Motor neuron (in vitro differentiated cells): ENCODE data around the gene NMUR1. TPM values are rescaled to one million over a fixed set of nuclear protein-coding genes. Genes with fewer than 3 reads are reported as not detected.
"Not testable (repeated sequence)": the region's sequence is repeated elsewhere in the genome, so short reads cannot be mapped to it uniquely, and the experiment has no call there.

Source experiments
- ATAC-seq, 8 experiments: fragments of 200-7000 bp; cut with Tn5 transposase; replicated peaks in 6 of 8; 2 replicates each; pipeline ENCODE4 v1.8.0; 2021; ENCODE audit warnings: mild to moderate bottlenecking in 8 of 8, moderate library complexity in 8 of 8
- H3K27ac ChIP-seq, 2 donors: fragments of 250-450 bp; sonication (Bioruptor Pico); 2 replicates each; pipeline ENCODE4 v1.9.0; 2021; ENCODE audit warnings: antibody characterized with exemption in 2 of 2, mild to moderate bottlenecking in 2 of 2, moderate library complexity in 1 of 2
- H3K4me1 ChIP-seq, 2 donors: fragments of 250-450 bp; sonication (Bioruptor Pico); replicated peaks in 1 of 2; 2 replicates each; pipeline ENCODE4 v1.6.1; 2021; ENCODE audit warnings: antibody characterized with exemption in 2 of 2, mild to moderate bottlenecking in 2 of 2, moderate library complexity in 1 of 2
- H3K4me3 ChIP-seq, 5 donors: fragments of 250-450 bp; sonication (Bioruptor Pico); 2 replicates each; pipeline ENCODE4 v1.9.0; 2021; ENCODE audit warnings: antibody characterized with exemption in 5 of 5, mild to moderate bottlenecking in 5 of 5, moderate library complexity in 4 of 5
- WGBS, 10 experiments: fragments of 450-650 bp; shearing (Covaris generic); methylation state at CpG; one replicate each; pipeline ENCODE4 v1.0.0; 2022; 5-methylcytosine and 5-hydroxymethylcytosine counted together
- in situ Hi-C, 9 experiments: fragments of 400-800 bp; cut with MboI; loops; one replicate each; pipeline ENCODE4 v1.15.0; 2021; ENCODE audit warnings: low sequenced_read_pairs in 9 of 9, low pct_unique_long_range_greater_than_20kb in 2 of 9; ENCODE audit not compliant: unreplicated experiment in 9 of 9
- total RNA-seq, 8 experiments: library from RNA; unstranded; fragments of 300-600 nt; gene quantifications; 2 replicates each; pipeline versions ENCODE4 v1.2.3 to v1.2.4, GENCODE V29; 2022

The NMUR1 gene
- total RNA-seq, 8 experiments from 2014 or later = 0.07 to 0.33 (median 0.12) TPM

DNA sequence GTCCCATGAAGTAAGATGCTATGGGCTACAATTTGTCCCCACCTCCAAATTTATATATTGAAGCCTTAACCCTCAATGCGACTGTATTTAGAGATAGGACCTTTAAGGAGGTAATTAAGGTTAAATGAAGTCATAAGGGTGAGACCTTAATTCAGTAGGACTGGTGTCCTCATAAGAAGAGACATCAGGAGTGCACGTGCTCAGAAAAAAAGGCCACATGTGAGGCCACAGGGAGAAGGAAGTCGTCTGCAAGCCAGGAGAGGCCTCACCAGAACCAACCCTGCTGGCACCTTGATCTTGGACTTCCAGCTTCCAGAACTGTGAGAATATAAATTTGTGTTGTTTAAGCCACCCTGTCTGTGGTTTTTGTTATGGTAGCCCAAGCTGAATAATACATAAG, 36.9 kb upstream of the NMUR1 start:
- peaks cover 5% of the 10 kb centered on the region in 2 donors for H3K4me1 ChIP-seq
- 33 to 100% (median 71%) methylated on average over 1 to 3 of the region's 3 CpGs; no CpG with 5 or more reads in 2 of the 10 experiments for WGBS, 10 experiments
- in situ Hi-C loops = no loop called here
- ATAC-seq = no peak
- H3K27ac ChIP-seq = no peak overlapping the region
- no peak overlapping the region for H3K4me3 ChIP-seq

DNA sequence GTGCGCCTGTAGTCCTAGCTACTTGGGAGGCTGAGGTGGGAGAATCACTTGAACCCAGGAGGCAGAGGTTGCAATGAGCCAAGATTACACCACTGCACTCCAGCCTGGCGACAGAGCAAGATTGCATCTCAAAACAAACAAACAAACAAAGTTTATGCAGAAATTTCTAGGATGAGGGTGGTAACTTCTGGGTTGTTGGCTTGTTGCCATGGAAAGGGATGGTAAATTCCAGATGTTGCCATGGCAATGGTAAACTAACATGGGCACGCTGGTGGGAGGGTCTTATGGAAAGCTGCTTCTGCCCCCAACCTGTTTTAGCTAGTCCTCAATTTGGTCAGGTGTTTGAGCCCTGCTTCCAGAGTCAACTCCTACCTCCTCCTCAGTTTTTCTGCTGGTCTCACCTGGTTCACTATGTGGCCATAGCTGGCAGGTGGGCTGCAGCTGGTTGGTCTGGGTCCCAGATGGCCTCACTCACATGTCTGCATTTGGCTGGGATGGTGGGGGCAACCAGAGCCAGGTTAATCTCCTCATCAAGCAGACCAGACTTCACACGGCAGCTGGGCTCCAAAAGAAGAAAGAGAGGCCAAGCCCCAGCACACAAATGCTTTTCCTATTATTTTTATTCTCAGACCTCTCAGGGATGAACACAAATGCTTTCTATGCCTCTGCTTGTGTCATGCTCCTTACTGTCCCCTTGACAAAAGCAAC, 35.8 kb upstream of the NMUR1 start:
- in situ Hi-C loops = no loop called here
- no peak overlapping the region for H3K4me3 ChIP-seq
- WGBS, 10 experiments = 17 to 90% (median 40%) methylated on average over 1 to 3 of the region's 4 CpGs; no CpG with 5 or more reads in 3 of the 10 experiments

DNA sequence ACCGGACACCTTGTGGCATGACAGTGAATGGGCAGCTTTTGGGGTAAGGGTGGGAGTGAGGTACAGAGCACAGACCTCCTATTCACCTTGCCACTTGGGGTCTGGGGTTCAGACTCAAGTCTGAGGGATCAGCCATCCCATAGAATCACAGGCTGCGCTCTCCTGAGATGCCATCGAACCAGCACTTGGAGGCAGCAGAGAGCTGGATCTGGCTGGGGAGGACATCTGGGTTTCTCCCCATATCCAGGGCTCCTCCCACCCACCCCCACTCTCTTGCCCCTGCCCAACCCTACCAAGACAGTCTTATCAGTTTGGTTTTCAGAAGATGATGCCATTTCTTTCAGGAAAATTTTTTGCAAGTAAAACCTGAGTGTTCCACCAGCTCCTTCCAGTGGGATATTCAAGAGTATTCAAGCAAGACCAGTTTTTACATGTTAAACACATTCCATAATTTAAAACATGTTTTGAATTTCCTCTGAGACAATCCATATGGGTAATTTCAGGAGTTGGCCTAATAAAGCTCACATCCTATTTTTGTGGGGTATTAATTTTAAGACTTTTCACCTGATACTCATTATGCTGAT, 33.2 kb upstream of the NMUR1 start:
- WGBS, 10 experiments = 0 to 51% (median 0%) methylated on average over 1 to 3 of the region's 3 CpGs; no CpG with 5 or more reads in 3 of the 10 experiments
- ATAC-seq = peak; percentile 80 to 97 (median 90)
- no peaks in the 10 kb centered on the region for H3K4me1 ChIP-seq
- no peak overlapping the region for H3K27ac ChIP-seq
- in situ Hi-C loops = no loop called here
- no peak overlapping the region for H3K4me3 ChIP-seq

More for the DNA sequence above, 35.8 kb upstream of the NMUR1 start:
- peak in 3 of 8 experiments; percentile 46 to 58 (median 49) for ATAC-seq
- Histone ChIP-seq H3K4me1 (no peaks in the 10 kb centered on the region), H3K27ac (no peak overlapping the region)

DNA sequence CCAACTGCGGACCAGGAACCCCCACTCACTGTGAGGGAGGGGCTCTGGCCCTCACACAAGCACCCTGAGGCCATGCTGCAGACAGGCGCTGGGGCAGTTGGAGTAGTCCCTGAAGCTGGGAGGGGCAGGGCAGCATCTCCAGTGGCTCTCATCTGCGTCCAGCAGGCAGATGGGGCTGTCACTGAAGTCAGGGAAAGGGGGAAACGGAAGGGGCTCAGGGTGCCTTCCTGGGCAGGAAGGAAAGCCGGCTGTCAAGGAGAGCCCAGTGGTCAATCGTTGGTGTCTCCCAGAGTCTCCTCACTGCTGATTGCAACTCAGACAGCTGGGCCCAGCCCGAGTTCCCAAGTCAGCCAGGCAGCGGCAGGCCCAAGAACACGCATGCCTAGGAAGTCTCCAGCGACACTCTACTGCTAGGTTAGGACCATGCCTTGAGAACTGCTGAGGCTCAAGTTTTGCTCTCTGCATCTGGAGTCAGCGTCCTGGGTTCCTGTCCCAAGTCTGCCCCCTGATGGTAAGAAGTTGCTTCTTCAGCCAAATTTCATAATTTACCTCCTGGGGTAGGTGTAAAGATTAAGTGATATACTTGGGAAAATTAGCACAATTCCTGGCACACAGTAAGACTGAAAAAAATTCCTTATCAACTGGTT, 27.4 kb upstream of the NMUR1 start:
- Histone ChIP-seq H3K4me3 (no peak overlapping the region), H3K27ac (no peak overlapping the region), H3K4me1 (no peaks in the 10 kb centered on the region)
- ATAC-seq = peak; percentile 38 to 94 (median 67)
- in situ Hi-C loops = no loop called here
- 16 to 100% (median 40%) methylated on average over 1 to 4 of the region's 11 CpGs; no CpG with 5 or more reads in 3 of the 10 experiments for WGBS, 10 experiments

DNA sequence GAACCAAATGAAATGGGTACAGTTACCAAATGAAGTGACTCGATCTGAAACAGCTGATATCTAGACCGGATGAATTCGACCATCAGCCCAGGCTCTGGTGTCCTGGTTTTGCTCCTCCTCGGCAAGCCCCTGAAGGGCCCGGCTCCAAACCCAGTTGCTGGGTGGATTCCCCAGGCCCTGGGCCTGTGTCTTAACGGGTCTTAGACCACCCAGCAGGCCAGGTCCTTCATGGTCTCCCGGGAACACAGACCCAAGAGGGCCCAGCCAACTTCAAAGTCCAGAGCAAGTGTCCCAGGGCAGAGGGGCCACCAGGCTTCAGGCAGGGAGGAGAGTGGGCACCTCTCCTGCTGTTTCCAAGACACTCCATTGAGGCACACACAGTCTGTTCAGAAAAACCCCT, 26.7 kb upstream of the NMUR1 start:
- Histone ChIP-seq H3K4me3 (no peak overlapping the region), H3K4me1 (no peaks in the 10 kb centered on the region), H3K27ac (no peak overlapping the region)
- no peak for ATAC-seq
- in situ Hi-C loops = no loop called here
- WGBS, 10 experiments = 67 to 87% (median 70%) methylated on average over 2 to 3 of the region's 7 CpGs; no CpG with 5 or more reads in 7 of the 10 experiments

DNA sequence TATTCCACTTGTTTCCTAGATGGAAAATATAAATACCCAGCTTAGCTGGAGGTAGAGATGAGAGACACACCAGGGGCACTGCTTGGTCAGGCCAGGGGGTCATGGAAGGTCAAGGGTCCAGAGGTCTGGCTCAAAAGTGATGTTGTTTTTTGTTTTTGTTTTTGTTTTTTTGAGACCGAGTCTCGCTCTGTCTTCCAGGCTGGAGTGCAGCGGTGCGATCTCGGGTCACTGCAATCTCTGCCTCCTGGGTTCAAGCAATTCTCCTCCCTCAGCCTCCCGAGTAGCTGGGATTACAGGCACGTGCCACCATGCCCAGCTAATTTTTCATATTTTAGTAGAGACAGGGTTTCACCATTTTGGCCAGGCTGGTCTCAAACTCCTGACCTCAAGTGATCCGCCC, 26.3 kb upstream of the NMUR1 start:
- 63 to 100% (median 96%) methylated on average over 1 to 8 of the region's 8 CpGs; no CpG with 5 or more reads in 1 of the 10 experiments for WGBS, 10 experiments
- ATAC-seq, H3K27ac ChIP-seq, H3K4me1 ChIP-seq, in situ Hi-C loops, H3K4me3 ChIP-seq: not testable (repeated sequence)

DNA sequence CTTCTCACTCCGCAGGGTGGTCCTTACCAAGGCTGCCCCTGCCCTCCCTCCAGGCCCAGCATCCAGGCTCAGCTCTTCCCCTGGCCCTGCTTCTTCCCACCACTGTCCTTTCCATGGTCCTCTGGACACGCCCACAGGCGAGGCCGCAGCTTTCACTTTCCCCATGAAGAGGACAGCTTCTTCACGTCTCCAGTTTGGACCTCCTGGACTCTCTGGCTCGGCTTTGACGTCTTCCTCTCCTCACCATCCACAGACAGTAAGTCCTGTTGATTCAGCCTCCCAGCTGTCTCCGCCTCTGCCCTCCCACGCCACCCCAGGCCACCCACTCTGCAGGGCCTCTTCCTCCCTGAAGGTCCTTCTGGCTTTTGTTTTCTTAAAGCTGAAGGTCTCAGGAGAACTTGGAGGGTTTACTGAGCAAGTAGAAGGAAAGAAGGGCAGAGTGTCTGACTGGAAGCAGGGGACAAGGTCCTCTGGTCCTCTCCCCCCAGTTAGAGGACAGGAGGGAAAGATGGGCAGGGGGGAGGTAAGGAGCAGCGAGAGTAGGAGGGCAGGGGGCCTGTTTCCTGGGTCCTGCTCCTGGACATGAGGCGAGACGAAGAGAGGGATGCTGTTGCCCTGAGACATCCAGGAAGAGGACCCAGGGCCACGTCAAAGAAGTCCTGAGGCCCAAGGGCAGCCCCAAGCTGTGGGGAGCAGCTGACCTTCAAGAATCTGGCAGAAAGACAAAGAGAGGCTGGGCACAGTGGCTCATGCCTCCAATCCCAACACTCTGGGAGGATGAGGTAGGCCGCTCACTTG, 24.7 kb upstream of the NMUR1 start:
- peak in 3 of 8 experiments; percentile 28 to 73 (median 67) for ATAC-seq
- WGBS, 10 experiments = 33 to 100% (median 82%) methylated on average over 1 to 7 of the region's 14 CpGs; no CpG with 5 or more reads in 4 of the 10 experiments

DNA sequence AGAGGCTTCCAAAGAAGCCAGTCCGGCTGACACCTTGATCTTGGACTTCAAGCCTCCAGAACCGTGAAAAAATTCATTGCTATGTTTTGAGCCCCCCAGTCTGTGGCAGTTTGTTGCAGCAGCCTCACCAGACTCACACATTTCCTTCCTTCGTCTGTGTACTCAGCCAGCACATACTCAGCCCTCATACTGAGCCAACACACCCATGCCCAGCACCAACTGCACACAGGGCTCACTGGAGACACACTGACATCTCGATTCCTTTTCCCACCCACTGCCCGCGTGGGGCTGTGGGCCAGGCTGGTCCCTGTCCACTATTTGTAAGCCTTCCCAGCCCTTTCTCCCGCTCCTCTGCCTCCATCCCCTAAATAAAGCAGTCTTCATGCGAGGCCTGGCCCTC, 24.1 kb upstream of the NMUR1 start:
- in situ Hi-C loops = no loop called here
- no peak for ATAC-seq
- H3K27ac ChIP-seq = no peak overlapping the region

More for the DNA sequence above, 24.7 kb upstream of the NMUR1 start:
- H3K27ac ChIP-seq = no peak overlapping the region
- no peaks in the 10 kb centered on the region for H3K4me1 ChIP-seq
- H3K4me3 ChIP-seq = no peak overlapping the region
- in situ Hi-C loops = no loop called here

DNA sequence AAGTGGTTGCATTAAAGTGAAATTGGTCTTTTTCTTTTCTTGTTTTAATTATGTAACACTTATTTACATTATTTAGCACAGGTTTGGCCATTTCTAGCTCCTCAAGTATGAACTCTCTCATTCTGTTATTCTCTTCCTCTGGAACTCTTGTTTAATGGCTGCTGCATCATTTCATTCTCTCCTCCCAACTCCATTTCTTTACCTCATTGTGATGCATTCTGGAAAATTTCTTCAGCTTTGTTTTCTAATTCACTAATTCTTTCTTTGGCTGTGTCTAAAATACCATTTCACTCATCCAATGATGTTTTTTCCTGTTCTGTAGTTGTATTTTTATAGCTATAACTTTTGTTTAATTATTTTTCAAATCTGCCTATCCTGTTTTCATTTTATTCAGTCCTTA, 22.5 kb upstream of the NMUR1 start:
- H3K27ac ChIP-seq = no peak overlapping the region
- ATAC-seq = no peak
- H3K4me1 ChIP-seq = no peaks in the 10 kb centered on the region
- in situ Hi-C loops = no loop called here
- no peak overlapping the region for H3K4me3 ChIP-seq

More for the DNA sequence above, 24.1 kb upstream of the NMUR1 start:
- no peak overlapping the region for H3K4me3 ChIP-seq
- no peaks in the 10 kb centered on the region for H3K4me1 ChIP-seq
- WGBS, 10 experiments = 33 to 100% (median 80%) methylated on average over 1 to 6 of the region's 8 CpGs; no CpG with 5 or more reads in 3 of the 10 experiments

DNA sequence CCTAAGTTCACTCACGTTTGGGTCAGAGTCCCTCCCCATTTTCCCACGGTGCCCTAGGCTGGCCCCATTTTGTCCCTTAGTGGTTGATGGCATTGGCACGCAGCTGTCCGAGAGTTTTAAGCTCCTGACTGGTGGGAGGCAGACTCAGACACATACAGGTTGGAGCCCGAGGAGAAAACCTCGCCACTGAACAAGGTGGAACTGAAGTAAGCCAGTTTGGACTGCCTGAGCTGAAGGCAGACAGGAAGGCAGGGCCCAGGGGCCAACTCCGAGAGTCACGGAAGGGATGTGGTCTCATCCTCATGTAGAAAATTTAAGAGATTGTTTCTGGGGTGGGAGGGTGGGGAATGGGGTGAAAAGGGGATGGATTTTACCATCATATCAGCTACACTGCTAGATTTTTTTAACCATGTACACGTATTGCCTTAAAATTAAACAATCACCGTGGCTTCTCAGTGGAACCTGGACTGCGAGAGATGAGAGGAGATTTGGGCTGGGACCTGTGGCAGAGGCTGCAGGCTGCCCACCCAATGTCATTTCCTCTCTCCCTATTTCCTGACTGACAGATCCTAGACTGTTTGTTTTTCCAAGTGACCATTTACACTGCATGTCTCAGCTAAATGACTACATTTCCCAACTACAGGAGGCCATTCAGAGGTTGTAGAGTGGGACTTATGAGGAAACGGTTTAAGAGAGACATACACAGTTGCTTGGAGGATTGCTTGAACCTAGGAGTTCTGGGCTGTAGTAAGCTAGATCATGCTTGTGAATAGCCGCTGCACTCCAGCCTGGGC, 19.4 kb upstream of the NMUR1 start:
- H3K27ac ChIP-seq = no peak overlapping the region
- peaks cover 0 to 6% of the 10 kb centered on the region in 2 donors for H3K4me1 ChIP-seq
- ATAC-seq = no peak
- WGBS, 10 experiments = 67 to 100% (median 88%) methylated on average over 1 to 5 of the region's 13 CpGs; no CpG with 5 or more reads in 2 of the 10 experiments
- no peak overlapping the region for H3K4me3 ChIP-seq
- in situ Hi-C loops = no loop called here

DNA sequence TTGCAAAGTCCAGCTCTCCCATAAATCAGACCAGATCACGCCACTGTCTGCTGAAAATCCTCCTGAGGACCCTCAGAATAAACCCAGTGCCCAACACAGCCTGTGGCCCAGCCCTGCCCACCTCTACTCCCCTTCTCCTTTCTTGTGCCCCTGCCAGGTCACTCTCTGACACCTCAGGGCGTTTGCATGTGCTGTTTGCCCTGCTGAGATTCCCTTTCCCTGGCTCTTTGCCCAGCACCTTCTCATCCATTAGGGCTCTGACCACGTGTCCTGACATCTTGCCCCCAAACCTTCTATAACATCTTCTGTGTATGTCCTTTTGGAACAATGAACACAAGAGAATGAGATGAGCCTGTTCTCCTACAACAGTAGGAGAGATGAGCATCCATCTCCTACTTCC, 18.5 kb upstream of the NMUR1 start:
- no peak for ATAC-seq
- 17 to 100% (median 40%) methylated on average over 1 to 2 of the region's 3 CpGs; no CpG with 5 or more reads in 5 of the 10 experiments for WGBS, 10 experiments
- no peak overlapping the region for H3K4me3 ChIP-seq
- in situ Hi-C loops = no loop called here
- H3K4me1 ChIP-seq = peaks cover 0 to 6% of the 10 kb centered on the region in 2 donors
- H3K27ac ChIP-seq = no peak overlapping the region
